Mesendoderm (in vitro differentiated cells): Measurements from ENCODE around the gene GSTA3. TPM values are rescaled to one million over a fixed set of nuclear protein-coding genes. Genes with fewer than 3 reads are reported as not detected.

Experiments
- DNase-seq: peaks from one replicate; pipeline ENCODE4 v3.0.0; 2013
- H2AK5ac ChIP-seq: 2 replicates; pipeline ENCODE4 v1.6.1; 2013; ENCODE audit warnings: low read length, inconsistent platforms
- H2BK120ac ChIP-seq: 2 replicates; pipeline ENCODE4 v1.6.1; 2013; ENCODE audit warnings: low read depth, mild to moderate bottlenecking, low read length, moderate library complexity, mixed read lengths
- H2BK15ac ChIP-seq: replicated peaks from 2 replicates; pipeline ENCODE4 v1.6.1; 2013; ENCODE audit warnings: low read depth, mild to moderate bottlenecking, moderate library complexity
- H2BK5ac ChIP-seq: 2 replicates; pipeline ENCODE4 v1.6.1; 2013; ENCODE audit warnings: low read length, inconsistent platforms
- H3K18ac ChIP-seq: 2 replicates; pipeline ENCODE4 v1.6.1; 2013; ENCODE audit warnings: mild to moderate bottlenecking, low read length, mixed read lengths
- H3K23ac ChIP-seq: one replicate; pipeline ENCODE4 v1.6.1; 2013; ENCODE audit warnings: low read length
- H3K27ac ChIP-seq: 2 replicates; pipeline ENCODE4 v1.5.1; 2013; ENCODE audit warnings: low read depth, mild to moderate bottlenecking, inconsistent platforms, low read length, moderate library complexity
- H3K27me3 ChIP-seq: 2 replicates; pipeline ENCODE4 v1.6.1; 2013; ENCODE audit warnings: low read length, control low read depth, mild to moderate bottlenecking, inconsistent platforms; ENCODE audit not compliant: insufficient read depth, poor library complexity
- H3K36me3 ChIP-seq: 2 replicates; pipeline ENCODE4 v1.6.1; 2013; ENCODE audit warnings: low read length, inconsistent platforms; ENCODE audit not compliant: control insufficient read depth, insufficient read depth
- H3K4ac ChIP-seq: one replicate; pipeline ENCODE4 v1.6.1; 2013; ENCODE audit warnings: low read depth, mild to moderate bottlenecking, low read length, moderate library complexity
- H3K4me1 ChIP-seq: 2 replicates; pipeline ENCODE4 v1.6.1; 2013; ENCODE audit warnings: low read depth, low read length, inconsistent platforms; ENCODE audit not compliant: control insufficient read depth
- H3K4me2 ChIP-seq: 2 replicates; pipeline ENCODE4 v1.6.1; 2013; ENCODE audit warnings: low read length
- H3K4me3 ChIP-seq: 2 replicates; pipeline ENCODE4 v1.5.1; 2013; ENCODE audit warnings: mild to moderate bottlenecking, low read length
- H3K56ac ChIP-seq: one replicate; pipeline ENCODE4 v1.6.1; 2013; ENCODE audit warnings: low read length
- H3K79me1 ChIP-seq: 2 replicates; pipeline ENCODE4 v1.6.1; 2013; ENCODE audit warnings: low read length, inconsistent platforms
- H3K79me2 ChIP-seq: 2 replicates; pipeline ENCODE4 v1.6.1; 2013; ENCODE audit warnings: mild to moderate bottlenecking, low read length; ENCODE audit not compliant: control insufficient read depth, insufficient read depth
- H3K9ac ChIP-seq: 2 replicates; pipeline ENCODE4 v1.6.1; 2013; ENCODE audit warnings: low read length, inconsistent platforms
- H4K5ac ChIP-seq: one replicate; pipeline ENCODE4 v1.6.1; 2013; ENCODE audit warnings: low read length
- H4K8ac ChIP-seq: one replicate; pipeline ENCODE4 v1.6.1; 2013; ENCODE audit warnings: low read depth, mild to moderate bottlenecking, control low read depth, low read length, moderate library complexity
- WGBS: extraction: QIAGEN DNeasy Blood & Tissue Kit; methylation state at CpG from one replicate; pipeline ENCODE4 v1.1.7; 2013; ENCODE audit warnings: low lambda C conversion rate, missing lambda C conversion rate; ENCODE audit not compliant: insufficient coverage; ENCODE audit errors: extremely low coverage; 5-methylcytosine and 5-hydroxymethylcytosine counted together
- polyA plus RNA-seq, 2 experiments: library from polyadenylated mRNA; stranded (reverse); fragments of 200-250 nt; gene quantifications; one replicate each; pipeline ENCODE4 v1.2.3, GENCODE V29; 2013

The GSTA3 gene
- not detected for polyA plus RNA-seq (2013, experiment 1 of 2)
- polyA plus RNA-seq (2013, experiment 2 of 2): not detected

DNA sequence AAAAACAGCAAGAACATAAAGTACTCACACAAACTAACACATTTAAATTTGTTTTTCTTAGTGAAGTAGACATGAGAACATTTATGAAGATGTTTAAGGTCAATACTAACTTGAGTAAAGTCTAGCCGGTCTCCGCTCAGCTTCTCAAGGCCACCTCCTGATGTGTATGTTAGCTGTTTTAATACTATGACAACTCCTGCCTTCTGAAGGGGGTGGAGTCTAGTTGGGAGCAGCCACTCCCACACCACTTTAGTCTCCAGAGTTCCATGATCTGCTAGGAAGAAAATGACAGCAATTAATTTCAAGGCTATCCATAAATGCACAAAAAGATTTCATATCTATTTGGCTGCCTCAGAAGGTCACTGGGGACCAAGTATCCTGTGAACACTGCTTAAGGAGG lies at the start of gene GSTA3:
GSTA3 (minus strand) TSS at position 168 of the 400 bp plus-strand sequence. CDS start 3,864 bp downstream, outside the sequence.
- Histone ChIP-seq H3K27me3 (no peaks in the 10 kb centered on the region), H3K4me1 (no peaks in the 10 kb centered on the region), H3K79me1 (no peaks in the 10 kb centered on the region), H3K56ac (no peak within 1 kb of the TSS), H2AK5ac (no peak within 1 kb of the TSS), H3K18ac (no peak within 1 kb of the TSS), H2BK15ac (no peak within 1 kb of the TSS), H3K4ac (no peak within 1 kb of the TSS), H3K4me2 (no peak within 1 kb of the TSS), H3K79me2 (no peaks in the 10 kb centered on the region), H3K9ac (no peak within 1 kb of the TSS), H3K4me3 (no peak within 1 kb of the TSS), H2BK5ac (no peak within 1 kb of the TSS), H3K23ac (no peak within 1 kb of the TSS), H3K36me3 (no peaks in the 10 kb centered on the region), H4K5ac (no peak within 1 kb of the TSS), H3K27ac (no peak within 1 kb of the TSS), H4K8ac (no peak within 1 kb of the TSS), H2BK120ac (no peak within 1 kb of the TSS)
- no CpG with 5 or more reads among the region's 2 CpGs for WGBS
- DNase-seq: peak; percentile 49

DNA sequence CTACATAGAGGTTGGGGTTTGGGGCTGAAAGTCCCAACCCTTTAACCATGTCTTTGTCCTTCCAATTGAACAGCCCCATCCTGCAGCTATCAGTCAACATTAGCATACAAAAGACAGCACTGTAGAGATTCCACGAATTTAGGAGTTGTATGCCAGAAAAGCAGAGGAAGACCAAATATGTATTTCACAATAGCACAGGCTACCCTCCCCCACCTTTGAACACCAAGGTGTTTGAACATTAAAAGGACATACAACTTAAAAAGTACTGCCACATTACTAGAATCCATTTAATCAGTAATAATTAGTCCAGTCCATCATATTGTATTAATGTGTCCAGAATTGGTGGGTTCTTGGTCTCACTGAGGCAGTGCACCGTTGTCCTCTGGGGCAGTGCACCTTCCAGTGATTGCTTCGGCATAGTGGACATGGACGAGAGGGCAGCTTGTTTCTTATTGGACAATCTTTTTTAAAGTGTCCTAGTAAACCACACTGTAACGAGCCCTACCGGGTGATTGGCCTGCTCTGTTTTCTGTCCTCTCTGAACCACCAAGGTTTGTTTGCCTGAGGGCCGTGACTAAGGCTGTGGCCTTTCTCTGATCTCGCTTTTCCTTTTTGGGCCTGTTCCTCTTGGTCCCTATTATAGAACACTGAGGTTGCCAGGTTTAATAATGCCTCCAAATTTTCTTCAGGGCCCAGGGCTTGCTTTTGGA lies 49.2 kb upstream of the GSTA3 start:
- WGBS: no CpG with 5 or more reads among the region's 8 CpGs
- H3K18ac ChIP-seq: no peak overlapping the region
- peak; percentile 23 for DNase-seq
- H3K4me3 ChIP-seq: no peak overlapping the region
- no peaks in the 10 kb centered on the region for H3K36me3 ChIP-seq
- no peak overlapping the region for H2BK120ac ChIP-seq
- H3K79me1 ChIP-seq: no peaks in the 10 kb centered on the region
- H2BK5ac ChIP-seq: no peak overlapping the region
- no peak overlapping the region for H2BK15ac ChIP-seq
- H3K4ac ChIP-seq: no peak overlapping the region
- H3K9ac ChIP-seq: no peak overlapping the region
- H3K23ac ChIP-seq: no peak overlapping the region
- H4K8ac ChIP-seq: no peak overlapping the region
- H3K4me1 ChIP-seq: no peaks in the 10 kb centered on the region
- H3K27me3 ChIP-seq: no peaks in the 10 kb centered on the region
- H3K79me2 ChIP-seq: no peaks in the 10 kb centered on the region
- no peak overlapping the region for H3K27ac ChIP-seq
- no peak overlapping the region for H3K56ac ChIP-seq
- no peak overlapping the region for H3K4me2 ChIP-seq
- H2AK5ac ChIP-seq: no peak overlapping the region
- no peak overlapping the region for H4K5ac ChIP-seq

DNA sequence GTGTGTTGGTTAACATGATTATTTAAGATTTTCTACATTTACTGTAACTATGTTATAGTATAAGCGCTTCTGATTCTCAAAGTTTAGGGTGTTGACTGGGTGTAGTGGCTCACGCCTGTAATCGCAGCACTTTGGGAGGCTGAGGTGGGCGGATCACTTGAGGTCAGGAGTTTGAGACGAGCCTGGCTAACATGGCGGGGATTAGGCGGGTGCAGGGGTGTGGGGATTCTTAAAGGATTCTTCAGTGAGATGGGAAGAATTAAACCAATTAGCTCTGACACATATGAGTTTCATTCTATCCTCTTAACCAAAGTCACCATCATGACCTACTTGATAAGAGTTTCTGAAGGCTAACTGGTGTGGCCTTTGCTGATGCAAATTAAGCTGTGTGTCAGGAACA lies 46.4 kb upstream of the GSTA3 start:
- Histone ChIP-seq H3K79me2 (no peaks in the 10 kb centered on the region), H2AK5ac (no peak overlapping the region), H3K9ac (no peak overlapping the region), H3K4me3 (no peak overlapping the region), H3K18ac (no peak overlapping the region), H3K79me1 (no peaks in the 10 kb centered on the region), H3K27me3 (no peaks in the 10 kb centered on the region), H3K4me1 (no peaks in the 10 kb centered on the region), H2BK5ac (no peak overlapping the region), H3K36me3 (no peaks in the 10 kb centered on the region), H3K23ac (no peak overlapping the region), H3K4me2 (no peak overlapping the region), H3K56ac (no peak overlapping the region), H4K5ac (no peak overlapping the region), H3K27ac (no peak overlapping the region), H2BK15ac (no peak overlapping the region), H2BK120ac (no peak overlapping the region), H3K4ac (no peak overlapping the region), H4K8ac (no peak overlapping the region)
- WGBS: no CpG with 5 or more reads among the region's 7 CpGs
- no peak for DNase-seq

DNA sequence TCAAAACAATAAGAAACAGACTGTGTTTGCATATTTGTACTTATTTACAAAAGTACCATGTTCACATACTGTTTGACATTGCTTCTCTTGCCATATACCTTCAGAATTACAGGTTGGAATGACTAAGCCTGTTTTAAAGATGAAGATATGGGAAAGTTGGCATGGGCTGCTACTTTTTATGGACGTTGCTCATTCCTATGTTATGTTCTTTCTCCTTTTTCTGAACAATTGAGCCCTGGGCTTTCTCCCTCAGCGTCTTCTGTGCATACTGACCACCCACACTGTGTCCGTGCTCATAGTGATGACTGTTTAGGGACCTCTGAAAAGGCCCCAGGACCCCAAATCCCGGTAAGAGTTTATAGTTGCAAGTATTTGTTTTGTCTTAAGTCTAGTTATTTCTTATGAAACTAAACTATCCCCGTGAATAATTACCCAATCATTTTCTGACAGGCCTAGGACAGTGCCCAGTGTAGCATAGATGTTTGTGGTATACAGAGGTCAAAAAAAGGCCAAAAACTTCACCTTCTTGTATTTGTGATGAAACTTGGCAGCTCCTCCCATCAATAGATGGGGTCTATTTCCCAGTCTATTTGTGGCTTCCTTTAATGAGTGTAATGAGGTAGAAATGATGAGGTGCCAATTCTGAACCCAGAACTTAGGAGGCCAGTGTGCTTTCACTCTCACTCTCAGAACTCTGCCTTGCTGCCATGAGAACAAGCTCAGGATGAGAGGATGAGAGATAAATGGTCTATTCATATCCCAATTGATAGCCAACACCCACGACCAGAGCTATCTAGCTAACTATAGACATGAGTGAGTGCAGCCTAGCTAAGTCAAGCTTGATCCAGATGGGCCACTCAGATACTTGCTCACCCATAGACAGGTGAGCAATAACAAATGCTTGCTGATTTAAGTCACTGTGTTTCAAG lies 44.7 kb upstream of the GSTA3 start:
- Histone ChIP-seq H2BK15ac (no peak overlapping the region), H3K56ac (no peak overlapping the region)
- no CpG with 5 or more reads among the region's 6 CpGs for WGBS

DNA sequence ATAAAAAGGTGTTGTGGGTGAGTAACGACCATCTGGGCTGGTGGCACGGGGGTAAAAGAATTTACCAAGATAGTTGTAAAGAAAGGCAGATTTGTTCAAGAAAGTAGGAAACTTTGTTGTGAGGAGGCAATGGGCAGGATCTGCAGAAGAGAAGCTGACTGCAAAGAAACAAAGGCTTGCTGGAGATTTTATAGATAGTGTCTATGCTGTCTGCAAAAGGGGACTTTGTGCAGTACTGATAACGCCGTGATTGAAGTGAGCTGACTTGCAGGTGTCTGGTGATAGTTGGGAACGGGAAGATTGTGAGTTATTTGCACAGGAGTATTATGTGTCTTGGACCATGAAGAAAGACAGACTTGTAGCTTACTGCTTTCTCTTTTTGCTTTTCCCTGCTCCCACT lies 36.8 kb upstream of the GSTA3 start:
- Histone ChIP-seq H2BK120ac (no peak overlapping the region), H4K5ac (no peak overlapping the region), H3K4me1 (no peaks in the 10 kb centered on the region), H2BK5ac (no peak overlapping the region), H3K36me3 (no peaks in the 10 kb centered on the region), H3K27me3 (no peaks in the 10 kb centered on the region), H2BK15ac (no peak overlapping the region), H3K79me2 (no peaks in the 10 kb centered on the region), H3K9ac (no peak overlapping the region), H3K79me1 (no peaks in the 10 kb centered on the region), H4K8ac (no peak overlapping the region), H3K23ac (no peak overlapping the region), H3K4me2 (no peak overlapping the region), H2AK5ac (no peak overlapping the region), H3K18ac (no peak overlapping the region), H3K4me3 (no peak overlapping the region), H3K27ac (no peak overlapping the region), H3K4ac (no peak overlapping the region), H3K56ac (no peak overlapping the region)
- no peak for DNase-seq
- no CpG with 5 or more reads among the region's 5 CpGs for WGBS

More for the DNA sequence above, 44.7 kb upstream of the GSTA3 start:
- Histone ChIP-seq H3K27me3 (no peaks in the 10 kb centered on the region), H4K5ac (no peak overlapping the region), H2BK5ac (no peak overlapping the region), H3K9ac (no peak overlapping the region), H3K36me3 (no peaks in the 10 kb centered on the region), H3K4ac (no peak overlapping the region), H4K8ac (no peak overlapping the region), H2BK120ac (no peak overlapping the region), H3K4me1 (no peaks in the 10 kb centered on the region), H3K4me2 (no peak overlapping the region), H3K79me1 (no peaks in the 10 kb centered on the region), H3K18ac (no peak overlapping the region), H2AK5ac (no peak overlapping the region), H3K79me2 (no peaks in the 10 kb centered on the region), H3K4me3 (no peak overlapping the region), H3K23ac (no peak overlapping the region), H3K27ac (no peak overlapping the region)
- no peak for DNase-seq
